IPS DF 4.7 (cell line): ENCODE results near the gene ZMIZ1.

Source experiments
- DNase-seq: peaks from one replicate; pipeline ENCODE4 v3.0.0-alpha.2; 2013; ENCODE audit warnings: low spot score; ENCODE audit errors: extremely low read depth

ZMIZ1 gene

GRCh38 chr10:79242620-79243152 is 173.9 kb downstream of the ZMIZ1 start:
- no peak for DNase-seq

GRCh38 chr10:79243181-79244067 is 174.7 kb downstream of the ZMIZ1 start:
- DNase-seq, result no peak

- no peak for DNase-seq
These were observed 175.3 kb downstream of the ZMIZ1 start for GRCh38 chr10:79244068-79244442.

GRCh38 chr10:79244841-79245504 is 176.2 kb downstream of the ZMIZ1 start:
- DNase-seq, result no peak

- DNase-seq, result no peak
These were observed 176.9 kb downstream of the ZMIZ1 start for GRCh38 chr10:79245539-79246208.

- DNase-seq, result no peak
These were observed 177.4 kb downstream of the ZMIZ1 start for GRCh38 chr10:79246209-79246581.

GRCh38 chr10:79246606-79247275 is 178.0 kb downstream of the ZMIZ1 start:
- DNase-seq, result no peak

- DNase-seq, result no peak
These were observed 178.8 kb downstream of the ZMIZ1 start for GRCh38 chr10:79247373-79248137.

GRCh38 chr10:79248341-79249185 is 179.8 kb downstream of the ZMIZ1 start:
- no peak for DNase-seq

- no peak for DNase-seq
These were observed 180.7 kb downstream of the ZMIZ1 start for GRCh38 chr10:79249186-79250121.

- DNase-seq, result no peak
These were observed 181.5 kb downstream of the ZMIZ1 start for GRCh38 chr10:79250259-79250658.

- DNase-seq, result no peak
These were observed 183.7 kb downstream of the ZMIZ1 start for GRCh38 chr10:79252450-79252849.

- no peak for DNase-seq
These were observed 184.2 kb downstream of the ZMIZ1 start for GRCh38 chr10:79252971-79253370.

- no peak for DNase-seq
These were observed 184.9 kb downstream of the ZMIZ1 start for GRCh38 chr10:79253704-79254103.

- DNase-seq, result no peak
These were observed 185.7 kb downstream of the ZMIZ1 start for GRCh38 chr10:79254333-79255006.

- DNase-seq, result no peak
These were observed 186.3 kb downstream of the ZMIZ1 start for GRCh38 chr10:79255007-79255507.

- no peak for DNase-seq
These were observed 187.6 kb downstream of the ZMIZ1 start for GRCh38 chr10:79256264-79256806.

- no peak for DNase-seq
These were observed 190.1 kb downstream of the ZMIZ1 start for GRCh38 chr10:79258894-79259293.
